Neutrophil (primary cell): ENCODE results near the gene HIGD1A.

ENCODE experiments used
- H3K27ac ChIP-seq: fragments of 200-600 bp; sonication (generic); 2 replicates; pipeline ENCODE4 v1.5.1; 2016; ENCODE audit warnings: mild to moderate bottlenecking, moderate library complexity
- H3K27me3 ChIP-seq: fragments of 200-600 bp; sonication (generic); 2 replicates; pipeline ENCODE4 v1.6.0; 2016; ENCODE audit warnings: mild to moderate bottlenecking
- H3K36me3 ChIP-seq: fragments of 200-600 bp; sonication (generic); 2 replicates; pipeline ENCODE4 v1.5.1; 2017
- H3K4me1 ChIP-seq, 2 experiments: fragments of 200-600 bp in 1 of 2; sonication (generic) in 1 of 2; 1 replicate in 1 of 2; 2 replicates in 1 of 2; pipeline versions ENCODE4 v1.5.1 to v1.6.1; 2013 to 2016; ENCODE audit warnings: low read depth in 1 of 2, low read length in 1 of 2, mild to moderate bottlenecking in 1 of 2, moderate library complexity in 1 of 2; ENCODE audit not compliant: control insufficient read depth in 1 of 2, insufficient read depth in 1 of 2
- H3K4me3 ChIP-seq, 2 experiments: fragments of 200-600 bp in 1 of 2; sonication (generic) in 1 of 2; 1 replicate in 1 of 2; 2 replicates in 1 of 2; pipeline ENCODE4 v1.5.1; 2013 to 2016; ENCODE audit warnings: low read depth in 1 of 2, low read length in 1 of 2, mild to moderate bottlenecking in 1 of 2, moderate library complexity in 1 of 2
- H3K9me3 ChIP-seq: fragments of 200-600 bp; sonication (generic); 2 replicates; pipeline ENCODE4 v1.5.1; 2016
- CTCF ChIP-seq: fragments of 200-600 bp; sonication (generic); IDR thresholded peaks from 2 replicates; pipeline ENCODE4 v1.5.1; 2016; ENCODE audit warnings: antibody characterized with exemption

The HIGD1A gene

GRCh38 chr3:42804106-42804830 is at the start of gene HIGD1A:
Gene HIGD1A, minus strand, starts transcription at chr3:42804490. Its CDS starts 10,237 bp downstream, at chr3:42794253.
- no peaks in the 10 kb centered on the region for H3K9me3 ChIP-seq
- no peaks in the 10 kb centered on the region for H3K36me3 ChIP-seq
- H3K4me3 ChIP-seq = peak within 1 kb of the TSS; percentile 75 to 90
- peak; percentile 58 for TF ChIP-seq CTCF
- H3K27me3 ChIP-seq = peaks cover 48% of the 10 kb centered on the region
- peak within 1 kb of the TSS; percentile 86 for H3K27ac ChIP-seq
- peaks cover 18 to 20% of the 10 kb centered on the region in 2 experiments for H3K4me1 ChIP-seq

GRCh38 chr3:42853739-42854302 is 49.5 kb upstream of the HIGD1A start:
- no peak overlapping the region for H3K4me3 ChIP-seq
- no peaks in the 10 kb centered on the region for H3K36me3 ChIP-seq
- TF ChIP-seq CTCF = no peak
- H3K9me3 ChIP-seq = no peaks in the 10 kb centered on the region
- H3K27ac ChIP-seq = no peak overlapping the region
- no peaks in the 10 kb centered on the region for H3K4me1 ChIP-seq
- peaks cover 5% of the 10 kb centered on the region for H3K27me3 ChIP-seq

GRCh38 chr3:42853056-42853455 is 48.8 kb upstream of the HIGD1A start:
- no peak for TF ChIP-seq CTCF
- no peaks in the 10 kb centered on the region for H3K9me3 ChIP-seq
- H3K27me3 ChIP-seq = peaks cover 4% of the 10 kb centered on the region

GRCh38 chr3:42852441-42852840 is 48.2 kb upstream of the HIGD1A start:
- no peak for TF ChIP-seq CTCF
- H3K27ac ChIP-seq = no peak overlapping the region
- peaks cover under 1 to 2% of the 10 kb centered on the region in 2 experiments for H3K4me1 ChIP-seq
- H3K36me3 ChIP-seq = no peaks in the 10 kb centered on the region
- no peak overlapping the region for H3K4me3 ChIP-seq
- H3K9me3 ChIP-seq = no peaks in the 10 kb centered on the region
- no peaks in the 10 kb centered on the region for H3K27me3 ChIP-seq

More at GRCh38 chr3:42853056-42853455, 48.8 kb upstream of the HIGD1A start:
- no peaks in the 10 kb centered on the region for H3K4me1 ChIP-seq
- H3K36me3 ChIP-seq = no peaks in the 10 kb centered on the region
- H3K27ac ChIP-seq = no peak overlapping the region
- no peak overlapping the region for H3K4me3 ChIP-seq

GRCh38 chr3:42851228-42851834 is 47.0 kb upstream of the HIGD1A start:
- no peak for TF ChIP-seq CTCF
- Histone ChIP-seq H3K4me3 (no peak overlapping the region), H3K9me3 (no peaks in the 10 kb centered on the region), H3K27ac (no peak overlapping the region), H3K4me1 (peaks cover 6 to 11% of the 10 kb centered on the region in 2 experiments), H3K36me3 (no peaks in the 10 kb centered on the region), H3K27me3 (no peaks in the 10 kb centered on the region)
